HepG2 (cell line): ENCODE measurements around the gene CAPN15. TPM values are rescaled to one million over a fixed set of nuclear protein-coding genes. Genes with fewer than 3 reads are reported as not detected.

ENCODE experiments used
- JUND ChIP-seq: sonication (generic); formaldehyde crosslinking; IDR thresholded peaks from 2 replicates; pipeline ENCODE4 v1.8.0; 2022; ENCODE audit warnings: mild to moderate bottlenecking, missing genetic modification reagents
- KDM3A ChIP-seq: IDR thresholded peaks from 2 replicates; pipeline ENCODE4 v1.6.1; 2018; ENCODE audit warnings: low read depth, missing compliant biosample characterization
- MXD4 ChIP-seq: IDR thresholded peaks from 2 replicates; pipeline ENCODE4 v1.6.1; 2016; ENCODE audit warnings: mild to moderate bottlenecking, missing biosample characterization, missing genetic modification reagents
- NFYC ChIP-seq: IDR thresholded peaks from 2 replicates; pipeline ENCODE4 v1.6.1; 2016; ENCODE audit warnings: missing genetic modification reagents, missing compliant biosample characterization
- POLR2A ChIP-seq, 2 experiments: IDR thresholded peaks; 2 replicates each; pipeline ENCODE4 v1.6.1; 2011; ENCODE audit warnings: low read depth in 2 of 2, low read length in 2 of 2, mild to moderate bottlenecking in 1 of 2, moderate library complexity in 1 of 2; ENCODE audit not compliant: insufficient read depth in 1 of 2
- POLR2AphosphoS5 ChIP-seq: IDR thresholded peaks from 2 replicates; pipeline ENCODE4 v1.6.1; 2012; ENCODE audit warnings: low read depth, low read length
- POLR2G ChIP-seq: fragments of 200-400 bp; formaldehyde crosslinking; IDR thresholded peaks from 2 replicates; pipeline ENCODE4 v1.6.1; 2018; ENCODE audit warnings: mild to moderate bottlenecking, low read depth, low read length, moderate library complexity
- RBM22 ChIP-seq: fragments of 200-400 bp; formaldehyde crosslinking; optimal IDR thresholded peaks from 2 replicates; pipeline ENCODE3; 2017; ENCODE audit warnings: mild to moderate bottlenecking, low read length, moderate library complexity
- SOX6 ChIP-seq, 2 experiments: fragments of 450-650 bp in 1 of 2; sonication (generic) in 1 of 2; formaldehyde crosslinking in 1 of 2; IDR thresholded peaks; 2 replicates each; pipeline versions ENCODE4 v1.4.0 to v1.6.1; 2017 to 2020; ENCODE audit warnings: antibody characterized with exemption in 1 of 2, mild to moderate bottlenecking in 1 of 2, missing genetic modification reagents in 1 of 2
- SRSF9 ChIP-seq: fragments of 200-400 bp; formaldehyde crosslinking; IDR thresholded peaks from 2 replicates; pipeline ENCODE4 v1.6.1; 2018; ENCODE audit warnings: borderline replicate concordance, mild to moderate bottlenecking, low read depth, low read length; ENCODE audit not compliant: insufficient read depth, poor library complexity, severe bottlenecking
- WIZ ChIP-seq: sonication (generic); formaldehyde crosslinking; IDR thresholded peaks from 2 replicates; pipeline ENCODE4 v1.5.1; 2020; ENCODE audit warnings: mild to moderate bottlenecking, missing genetic modification reagents
- ZBTB2 ChIP-seq: sonication (generic); formaldehyde crosslinking; IDR thresholded peaks from 2 replicates; pipeline ENCODE4 v1.8.0; 2022; ENCODE audit warnings: low read depth, missing genetic modification reagents
- ZBTB49 ChIP-seq: sonication (generic); formaldehyde crosslinking; IDR thresholded peaks from 2 replicates; pipeline ENCODE4 v1.4.0; 2020; ENCODE audit warnings: missing genetic modification reagents, borderline replicate concordance
- ZNF10 ChIP-seq: sonication (generic); formaldehyde crosslinking; IDR thresholded peaks from 2 replicates; pipeline ENCODE4 v1.4.0; 2020; ENCODE audit warnings: mild to moderate bottlenecking, low read depth, missing genetic modification reagents, borderline replicate concordance
- ZNF335 ChIP-seq: sonication (generic); formaldehyde crosslinking; IDR thresholded peaks from 2 replicates; pipeline ENCODE4 v1.4.0; 2020; ENCODE audit warnings: missing genetic modification reagents
- ZNF556 ChIP-seq: sonication (generic); formaldehyde crosslinking; IDR thresholded peaks from 2 replicates; pipeline ENCODE4 v1.4.0; 2020; ENCODE audit warnings: mild to moderate bottlenecking, missing genetic modification reagents, borderline replicate concordance
- polyA plus RNA-seq, 8 experiments: library from polyadenylated mRNA; depleted of rRNA in 3 of 8; stranded (reverse) in 7 of 8; unstranded in 1 of 8; fragments of >200 nt; fragmentation: Illumina TruSeq in 4 of 8; extraction: Trizol in 4 of 8; gene quantifications; 2 replicates each; pipeline versions ENCODE4 v1.2.1 to v1.2.3, GENCODE V29; 2011 to 2016; ENCODE audit warnings: low read depth in 4 of 8, missing spikeins in 1 of 8, mixed read lengths in 1 of 8; ENCODE audit not compliant: insufficient read depth in 1 of 8
- total RNA-seq, 5 experiments: library from RNA; depleted of rRNA; stranded (reverse); fragments of >200 nt; fragmentation: Illumina TruSeq; extraction: Trizol; gene quantifications; 2 replicates each; pipeline ENCODE4 v1.2.3, GENCODE V29; 2016; ENCODE audit warnings: low read depth in 1 of 5
- TF ChIP-seq, protein P1 (sequence below): sonication (generic); formaldehyde crosslinking; IDR thresholded peaks from 2 replicates; pipeline ENCODE4 v1.5.1; 2020; ENCODE audit warnings: mild to moderate bottlenecking, missing genetic modification reagents
- TF ChIP-seq, protein P2 (sequence below): sonication (generic); formaldehyde crosslinking; IDR thresholded peaks from 2 replicates; pipeline ENCODE4 v1.4.0; 2020; ENCODE audit warnings: mild to moderate bottlenecking, missing genetic modification reagents, borderline replicate concordance
- TF ChIP-seq, protein P3 (sequence below): sonication (generic); formaldehyde crosslinking; IDR thresholded peaks from 2 replicates; pipeline ENCODE4 v1.4.0; 2020; ENCODE audit warnings: missing genetic modification reagents, mild to moderate bottlenecking, borderline replicate concordance
- TF ChIP-seq, protein P4 (sequence below): sonication (generic); formaldehyde crosslinking; IDR thresholded peaks from 2 replicates; pipeline ENCODE4 v1.4.0; 2020; ENCODE audit warnings: missing genetic modification reagents

Gene CAPN15
- total and polyA plus RNA-seq, 2 of the 13 experiments (the other 11 are each of a cell fraction or from before 2014, with no cell fraction given), result 14.9 to 24.5 TPM

GRCh38 chr16:525123-525519, 2.4 kb upstream of the CAPN15 start (continued):
- TF ChIP-seq NFYC (CRISPR knock-in tag) (no peak), WIZ (no peak), ZBTB49 (no peak), KDM3A (no peak), ZNF335 (no peak), ZBTB2 (no peak), ZNF556 (no peak), POLR2G (peak; percentile 44), POLR2AphosphoS5 (0 out of 2 replicates have a peak, but pooled peaks have one; percentile 12), MXD4 (no peak), SRSF9 (no peak), JUND (CRISPR knock-in tag) (no peak), ZNF10 (CRISPR knock-in tag) (no peak), RBM22 (peak; percentile 18), SOX6 (IDR thresholded peaks at IDR 0.05) (no peak), SOX6 (CRISPR knock-in tag; IDR thresholded peaks at IDR 0.05) (no peak), POLR2A (IDR thresholded peaks at IDR 0.05; ENCODE audit: insufficient read depth in 1 of 2, low read depth in 2 of 2, low read length in 2 of 2) (0 out of 4 replicates have a peak, but pooled peaks of 1 of the 2 experiments have one; percentile 27)
- TF ChIP-seq, protein P1, sequence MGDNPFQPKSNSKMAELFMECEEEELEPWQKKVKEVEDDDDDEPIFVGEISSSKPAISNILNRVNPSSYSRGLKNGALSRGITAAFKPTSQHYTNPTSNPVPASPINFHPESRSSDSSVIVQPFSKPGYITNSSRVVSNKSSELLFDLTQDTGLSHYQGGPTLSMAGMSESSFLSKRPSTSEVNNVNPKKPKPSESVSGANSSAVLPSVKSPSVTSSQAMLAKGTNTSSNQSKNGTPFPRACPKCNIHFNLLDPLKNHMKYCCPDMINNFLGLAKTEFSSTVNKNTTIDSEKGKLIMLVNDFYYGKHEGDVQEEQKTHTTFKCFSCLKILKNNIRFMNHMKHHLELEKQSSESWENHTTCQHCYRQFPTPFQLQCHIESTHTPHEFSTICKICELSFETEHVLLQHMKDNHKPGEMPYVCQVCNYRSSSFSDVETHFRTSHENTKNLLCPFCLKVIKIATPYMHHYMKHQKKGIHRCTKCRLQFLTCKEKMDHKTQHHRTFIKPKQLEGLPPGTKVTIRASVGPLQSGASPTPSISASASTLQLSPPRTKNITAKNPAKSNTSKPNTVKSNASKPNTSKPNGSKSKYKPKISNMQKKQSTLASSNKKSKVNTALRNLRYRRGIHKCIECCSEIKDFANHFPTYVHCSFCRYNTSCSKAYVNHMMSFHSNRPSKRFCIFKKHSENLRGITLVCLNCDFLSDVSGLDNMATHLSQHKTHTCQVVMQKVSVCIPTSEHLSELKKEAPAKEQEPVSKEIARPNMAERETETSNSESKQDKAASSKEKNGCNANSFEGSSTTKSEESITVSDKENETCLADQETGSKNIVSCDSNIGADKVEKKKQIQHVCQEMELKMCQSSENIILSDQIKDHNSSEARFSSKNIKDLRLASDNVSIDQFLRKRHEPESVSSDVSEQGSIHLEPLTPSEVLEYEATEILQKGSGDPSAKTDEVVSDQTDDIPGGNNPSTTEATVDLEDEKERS (CRISPR knock-in tag), result no peak
- TF ChIP-seq, protein P2, sequence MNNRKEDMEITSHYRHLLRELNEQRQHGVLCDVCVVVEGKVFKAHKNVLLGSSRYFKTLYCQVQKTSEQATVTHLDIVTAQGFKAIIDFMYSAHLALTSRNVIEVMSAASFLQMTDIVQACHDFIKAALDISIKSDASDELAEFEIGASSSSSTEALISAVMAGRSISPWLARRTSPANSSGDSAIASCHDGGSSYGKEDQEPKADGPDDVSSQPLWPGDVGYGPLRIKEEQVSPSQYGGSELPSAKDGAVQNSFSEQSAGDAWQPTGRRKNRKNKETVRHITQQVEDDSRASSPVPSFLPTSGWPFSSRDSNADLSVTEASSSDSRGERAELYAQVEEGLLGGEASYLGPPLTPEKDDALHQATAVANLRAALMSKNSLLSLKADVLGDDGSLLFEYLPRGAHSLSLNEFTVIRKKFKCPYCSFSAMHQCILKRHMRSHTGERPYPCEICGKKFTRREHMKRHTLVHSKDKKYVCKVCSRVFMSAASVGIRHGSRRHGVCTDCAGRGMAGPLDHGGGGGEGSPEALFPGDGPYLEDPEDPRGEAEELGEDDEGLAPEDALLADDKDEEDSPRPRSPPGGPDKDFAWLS, result no peak
- TF ChIP-seq, protein P3, sequence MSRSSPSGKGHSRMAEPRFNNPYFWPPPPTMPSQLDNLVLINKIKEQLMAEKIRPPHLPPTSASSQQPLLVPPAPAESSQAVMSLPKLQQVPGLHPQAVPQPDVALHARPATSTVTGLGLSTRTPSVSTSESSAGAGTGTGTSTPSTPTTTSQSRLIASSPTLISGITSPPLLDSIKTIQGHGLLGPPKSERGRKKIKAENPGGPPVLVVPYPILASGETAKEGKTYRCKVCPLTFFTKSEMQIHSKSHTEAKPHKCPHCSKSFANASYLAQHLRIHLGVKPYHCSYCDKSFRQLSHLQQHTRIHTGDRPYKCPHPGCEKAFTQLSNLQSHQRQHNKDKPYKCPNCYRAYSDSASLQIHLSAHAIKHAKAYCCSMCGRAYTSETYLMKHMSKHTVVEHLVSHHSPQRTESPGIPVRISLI (CRISPR knock-in tag), result no peak
- TF ChIP-seq, protein P4, sequence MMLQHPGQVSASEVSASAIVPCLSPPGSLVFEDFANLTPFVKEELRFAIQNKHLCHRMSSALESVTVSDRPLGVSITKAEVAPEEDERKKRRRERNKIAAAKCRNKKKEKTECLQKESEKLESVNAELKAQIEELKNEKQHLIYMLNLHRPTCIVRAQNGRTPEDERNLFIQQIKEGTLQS (CRISPR knock-in tag), result no peak
